Measurements from ENCODE around the gene PLCXD1. TPM values are rescaled to one million over a fixed set of nuclear protein-coding genes. Genes with fewer than 3 reads are reported as not detected.
"Not testable (repeated sequence)": the region's sequence is repeated elsewhere in the genome, so short reads cannot be mapped to it uniquely, and the experiment has no call there.

PLCXD1 gene
- total RNA-seq, 2 donors from 2014 or later: 18.3 to 61.7 TPM

GRCh38 chrX:347351-348117 is 66.4 kb downstream of the PLCXD1 start:
- ATAC-seq: no peak
- H3K4me3 Mint-ChIP-seq: no peak overlapping the region
- no peaks in the 10 kb centered on the region for H3K9me3 Mint-ChIP-seq
- H3K27ac Mint-ChIP-seq: no peak overlapping the region
- H3K4me1 Mint-ChIP-seq (ENCODE audit: low read depth in 2 of 2): peaks cover 0 to 4% of the 10 kb centered on the region in 2 donors
- peak; percentile 44 for DNase-seq (ENCODE audit: low spot score)
- H3K27me3 Mint-ChIP-seq: no peaks in the 10 kb centered on the region
- H3K36me3 Mint-ChIP-seq: no peaks in the 10 kb centered on the region

GRCh38 chrX:348461-349117 is 67.4 kb downstream of the PLCXD1 start:
- H3K4me3 Mint-ChIP-seq: no peak overlapping the region
- no peaks in the 10 kb centered on the region for H3K27me3 Mint-ChIP-seq
- no peaks in the 10 kb centered on the region for H3K9me3 Mint-ChIP-seq
- no peak for ATAC-seq
- no peaks in the 10 kb centered on the region for H3K36me3 Mint-ChIP-seq
- no peak overlapping the region for H3K27ac Mint-ChIP-seq
- DNase-seq (ENCODE audit: low spot score): no peak
- peaks cover 0 to 5% of the 10 kb centered on the region in 2 donors for H3K4me1 Mint-ChIP-seq (ENCODE audit: low read depth in 2 of 2)

GRCh38 chrX:349196-349595 is 68.0 kb downstream of the PLCXD1 start:
- H3K27ac Mint-ChIP-seq: no peak overlapping the region
- peak; percentile 38 for DNase-seq (ENCODE audit: low spot score)
- no peak overlapping the region for H3K4me3 Mint-ChIP-seq
- H3K27me3 Mint-ChIP-seq: no peaks in the 10 kb centered on the region
- H3K36me3 Mint-ChIP-seq: no peaks in the 10 kb centered on the region
- peaks cover 0 to 5% of the 10 kb centered on the region in 2 donors for H3K4me1 Mint-ChIP-seq (ENCODE audit: low read depth in 2 of 2)
- no peak for ATAC-seq
- H3K9me3 Mint-ChIP-seq: no peaks in the 10 kb centered on the region

GRCh38 chrX:349702-350101 is 68.5 kb downstream of the PLCXD1 start:
- no peak for ATAC-seq
- peaks cover 0 to 6% of the 10 kb centered on the region in 2 donors for H3K4me1 Mint-ChIP-seq (ENCODE audit: low read depth in 2 of 2)
- H3K4me3 Mint-ChIP-seq: no peak overlapping the region
- H3K9me3 Mint-ChIP-seq: no peaks in the 10 kb centered on the region
- no peak overlapping the region for H3K27ac Mint-ChIP-seq
- no peaks in the 10 kb centered on the region for H3K27me3 Mint-ChIP-seq
- DNase-seq (ENCODE audit: low spot score): peak; percentile 49
- no peaks in the 10 kb centered on the region for H3K36me3 Mint-ChIP-seq

GRCh38 chrX:350148-350533 is 69.0 kb downstream of the PLCXD1 start:
- H3K4me3 Mint-ChIP-seq: no peak overlapping the region
- DNase-seq (ENCODE audit: low spot score) (no peak), ATAC-seq (peak in 1 of 2 donors; percentile 9)
- peaks cover under 1 to 8% of the 10 kb centered on the region in 2 donors for H3K4me1 Mint-ChIP-seq (ENCODE audit: low read depth in 2 of 2)
- no peaks in the 10 kb centered on the region for H3K9me3 Mint-ChIP-seq
- H3K36me3 Mint-ChIP-seq: no peaks in the 10 kb centered on the region
- H3K27me3 Mint-ChIP-seq: no peaks in the 10 kb centered on the region
- H3K27ac Mint-ChIP-seq: no peak overlapping the region

GRCh38 chrX:350534-351323 is 69.5 kb downstream of the PLCXD1 start:
- no peaks in the 10 kb centered on the region for H3K27me3 Mint-ChIP-seq
- peaks cover 6 to 10% of the 10 kb centered on the region in 2 donors for H3K4me1 Mint-ChIP-seq (ENCODE audit: low read depth in 2 of 2)
- H3K36me3 Mint-ChIP-seq: no peaks in the 10 kb centered on the region
- H3K9me3 Mint-ChIP-seq: no peaks in the 10 kb centered on the region
- no peak overlapping the region for H3K4me3 Mint-ChIP-seq
- H3K27ac Mint-ChIP-seq: no peak overlapping the region
- ATAC-seq: no peak
- DNase-seq (ENCODE audit: low spot score): peak; percentile 57

GRCh38 chrX:351324-351641 is 70.1 kb downstream of the PLCXD1 start:
- peaks cover 7 to 13% of the 10 kb centered on the region in 2 donors for H3K4me1 Mint-ChIP-seq (ENCODE audit: low read depth in 2 of 2)
- not testable (repeated sequence) for H3K36me3 Mint-ChIP-seq; H3K27ac Mint-ChIP-seq; H3K27me3 Mint-ChIP-seq; H3K9me3 Mint-ChIP-seq; ATAC-seq; H3K4me3 Mint-ChIP-seq; DNase-seq (ENCODE audit: low spot score)

- Mint-ChIP-seq H3K27me3 (no peaks in the 10 kb centered on the region), H3K4me3 (no peak overlapping the region), H3K27ac (no peak overlapping the region), H3K9me3 (no peaks in the 10 kb centered on the region), H3K36me3 (no peaks in the 10 kb centered on the region), H3K4me1 (ENCODE audit: low read depth in 2 of 2) (peaks cover 12 to 17% of the 10 kb centered on the region in 2 donors)
- peak; percentile 46 for DNase-seq (ENCODE audit: low spot score)
- no peak for ATAC-seq
These were observed 70.6 kb downstream of the PLCXD1 start for GRCh38 chrX:351736-352135.

GRCh38 chrX:352181-352580 is 71.0 kb downstream of the PLCXD1 start:
- H3K4me1 Mint-ChIP-seq (ENCODE audit: low read depth in 2 of 2): peaks cover 16 to 22% of the 10 kb centered on the region in 2 donors
- DNase-seq (ENCODE audit: low spot score) (no peak), ATAC-seq (no peak)
- no peaks in the 10 kb centered on the region for H3K27me3 Mint-ChIP-seq
- peaks cover 4% of the 10 kb centered on the region for H3K36me3 Mint-ChIP-seq
- no peak overlapping the region for H3K4me3 Mint-ChIP-seq
- H3K9me3 Mint-ChIP-seq: peaks cover 3% of the 10 kb centered on the region
- H3K27ac Mint-ChIP-seq: no peak overlapping the region

- H3K27ac Mint-ChIP-seq: no peak overlapping the region
- ATAC-seq (no peak), DNase-seq (ENCODE audit: low spot score) (peak; percentile 22)
- H3K36me3 Mint-ChIP-seq: peaks cover 10% of the 10 kb centered on the region
- no peak overlapping the region for H3K4me3 Mint-ChIP-seq
- H3K27me3 Mint-ChIP-seq: no peaks in the 10 kb centered on the region
- H3K4me1 Mint-ChIP-seq (ENCODE audit: low read depth in 2 of 2): peaks cover 22 to 28% of the 10 kb centered on the region in 2 donors
- H3K9me3 Mint-ChIP-seq: peaks cover 7% of the 10 kb centered on the region
These were observed 71.6 kb downstream of the PLCXD1 start for GRCh38 chrX:352582-353314.

Other genes with a start within 250 kb of the PLCXD1 start
- gene GTPBP6, start 37.4 kb downstream of the PLCXD1 start, total RNA-seq: 10 to 100 TPM; 45.8 to 69.6 TPM
- gene PPP2R3B, start 105.5 kb downstream of the PLCXD1 start, total RNA-seq: 10 to 100 TPM; 12.0 to 38.8 TPM

Data from natural killer cell treated with Interleukin-12 subunit alpha and Interleukin-12 subunit beta and Interleukin-15 and Interleukin-18, amount 100 ng/mL, for 72 hours (primary cell).